Ovary (tissue), 9 donors: Measurements from ENCODE around the gene MCTP1. TPM values are rescaled to one million over a fixed set of nuclear protein-coding genes. Genes with fewer than 3 reads are reported as not detected.

Experiments
- DNase-seq, 5 donors: peaks; one replicate each; pipeline ENCODE4 v3.0.0-alpha.2; 2019 to 2020
- H3K27ac ChIP-seq, 2 donors: fragments of 200-600 bp; one replicate each; pipeline versions ENCODE4 v1.5.1 to v1.8.0; 2019 to 2022
- H3K27me3 ChIP-seq: fragments of 200-600 bp; one replicate; pipeline ENCODE4 v1.8.0; 2022
- H3K36me3 ChIP-seq: fragments of 200-600 bp; sonication (generic); one replicate; pipeline ENCODE4 v1.5.1; 2019
- H3K4me1 ChIP-seq: one replicate; pipeline ENCODE4 v1.8.1; 2013; ENCODE audit warnings: mild to moderate bottlenecking, moderate library complexity; ENCODE audit not compliant: insufficient read depth
- H3K4me3 ChIP-seq: fragments of 200-600 bp; sonication (generic); one replicate; pipeline ENCODE4 v1.5.1; 2017
- H3K9me3 ChIP-seq, 2 donors: fragments of 200-600 bp in 1 of 2; sonication (generic) in 1 of 2; one replicate each; pipeline versions ENCODE4 v1.5.1 to v1.8.1; 2013 to 2019; ENCODE audit warnings: mild to moderate bottlenecking in 1 of 2, moderate library complexity in 1 of 2
- EP300 ChIP-seq: sonication (generic); formaldehyde crosslinking; IDR thresholded peaks from one replicate; pipeline ENCODE4 v1.6.1; 2017; ENCODE audit warnings: antibody characterized with exemption
- POLR2A ChIP-seq: fragments of 450-650 bp; IDR thresholded peaks from one replicate; pipeline ENCODE4 v1.6.1; 2017; ENCODE audit warnings: antibody characterized with exemption, mild to moderate bottlenecking, moderate library complexity
- WGBS, 3 donors: extraction: QIAGEN DNeasy Blood & Tissue Kit in 1 of 3; methylation state at CpG; one replicate each; pipeline versions ENCODE4 v1.1.5 to v1.1.7; 2013 to 2017; 5-methylcytosine and 5-hydroxymethylcytosine counted together
- intact Hi-C, 4 donors: fragments of 100-400 bp; cut with DNase I; formaldehyde crosslinking; loops; one replicate each; pipeline versions ENCODE4 v1.11.0 to v1.15.1; 2022 to 2023
- polyA plus RNA-seq, 2 donors: library from polyadenylated mRNA; stranded (reverse); fragments of 200-250 nt in 1 of 2; fragments of 350-450 nt in 1 of 2; fragmentation: Illumina TruSeq in 1 of 2; extraction: RNeasy Lipid Tissue Mini Kit (QIAGEN cat#74804) in 1 of 2; gene quantifications; one replicate each; pipeline ENCODE4 v1.2.3, GENCODE V29; 2013 to 2014
- total RNA-seq, 7 donors: library from RNA; depleted of rRNA in 2 of 7; stranded (reverse); fragments of >200 nt in 2 of 7; fragmentation: NEBNext Ultra II Directional in 3 of 7; extraction: Animal tissue kit (Norgen Biotek cat#: 25700) in 3 of 7; gene quantifications; one replicate each; pipeline versions ENCODE4 v1.1.0 to v1.2.4, GENCODE V29; 2016 to 2023
- TF ChIP-seq, protein P1 (sequence below), 3 donors: fragments of 450-650 bp in 2 of 3; fragments of 200-600 bp in 1 of 3; IDR thresholded peaks; one replicate each; pipeline versions ENCODE4 v1.5.1 to v1.8.0; 2016 to 2022; ENCODE audit warnings: antibody characterized with exemption in 3 of 3, mild to moderate bottlenecking in 1 of 3
- donor health status: DM: no; HTN: no; CAD: no; lungs with moderate emphysema.
- donor health status: DM: no; HTN: no; CAD: no.
- donor health status: Bipolar disorder and iron deficiency.
- donor health status: DM: yes; HTN: yes; CAD: no.
- donor health status: DM: no; HTN: no; CAD: no.
- donor health status: DM: yes; HTN: yes; CAD: no.

The MCTP1 gene
- total and polyA plus RNA-seq, 9 donors = 1.7 to 11.4 (median 5.0) TPM

DNA sequence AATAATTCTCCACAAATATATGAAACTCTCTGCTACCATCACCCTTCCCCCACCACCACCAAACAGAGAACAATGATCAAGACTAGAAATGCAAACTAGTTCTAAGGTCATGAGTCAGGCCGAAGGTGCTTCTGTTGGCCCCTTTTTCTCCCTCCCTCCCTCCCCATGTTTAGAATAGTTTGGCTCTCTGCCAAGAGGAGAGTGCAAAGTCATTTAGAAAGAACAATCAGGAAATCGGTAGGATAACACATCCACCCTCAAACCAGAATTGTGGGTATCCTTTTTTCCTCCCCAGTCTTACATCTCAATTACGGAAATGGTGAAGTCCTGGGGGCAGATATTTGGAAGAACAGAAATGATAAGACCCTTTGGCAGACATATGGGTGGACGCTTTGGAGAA, 496.4 kb downstream of the MCTP1 start:
- Histone ChIP-seq H3K4me3 (no peak overlapping the region), H3K27ac (no peak overlapping the region), H3K27me3 (no peaks in the 10 kb centered on the region), H3K9me3 (no peaks in the 10 kb centered on the region), H3K4me1 (no peaks in the 10 kb centered on the region), H3K36me3 (no peaks in the 10 kb centered on the region)
- intact Hi-C loops = no loop called here
- DNase-seq = no peak
- WGBS, 3 donors = 73 to 74% (median 74%) methylated on average over 4 of the region's 4 CpGs
- TF ChIP-seq POLR2A (no peak), EP300 (no peak)
- TF ChIP-seq, protein P1, sequence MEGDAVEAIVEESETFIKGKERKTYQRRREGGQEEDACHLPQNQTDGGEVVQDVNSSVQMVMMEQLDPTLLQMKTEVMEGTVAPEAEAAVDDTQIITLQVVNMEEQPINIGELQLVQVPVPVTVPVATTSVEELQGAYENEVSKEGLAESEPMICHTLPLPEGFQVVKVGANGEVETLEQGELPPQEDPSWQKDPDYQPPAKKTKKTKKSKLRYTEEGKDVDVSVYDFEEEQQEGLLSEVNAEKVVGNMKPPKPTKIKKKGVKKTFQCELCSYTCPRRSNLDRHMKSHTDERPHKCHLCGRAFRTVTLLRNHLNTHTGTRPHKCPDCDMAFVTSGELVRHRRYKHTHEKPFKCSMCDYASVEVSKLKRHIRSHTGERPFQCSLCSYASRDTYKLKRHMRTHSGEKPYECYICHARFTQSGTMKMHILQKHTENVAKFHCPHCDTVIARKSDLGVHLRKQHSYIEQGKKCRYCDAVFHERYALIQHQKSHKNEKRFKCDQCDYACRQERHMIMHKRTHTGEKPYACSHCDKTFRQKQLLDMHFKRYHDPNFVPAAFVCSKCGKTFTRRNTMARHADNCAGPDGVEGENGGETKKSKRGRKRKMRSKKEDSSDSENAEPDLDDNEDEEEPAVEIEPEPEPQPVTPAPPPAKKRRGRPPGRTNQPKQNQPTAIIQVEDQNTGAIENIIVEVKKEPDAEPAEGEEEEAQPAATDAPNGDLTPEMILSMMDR (IDR thresholded peaks at IDR 0.05) = no peak

GRCh38 chr5:94784536-94785505, 500.1 kb downstream of the MCTP1 start:
- Histone ChIP-seq H3K36me3 (no peaks in the 10 kb centered on the region), H3K4me3 (no peak overlapping the region), H3K9me3 (no peaks in the 10 kb centered on the region), H3K27ac (no peak overlapping the region), H3K27me3 (no peaks in the 10 kb centered on the region), H3K4me1 (no peaks in the 10 kb centered on the region)
- WGBS, 3 donors = 49 to 54% (median 52%) methylated on average over 7 of the region's 7 CpGs
- DNase-seq = no peak
- intact Hi-C loops = no loop called here
- TF ChIP-seq, protein P1 (IDR thresholded peaks at IDR 0.05) = no peak
- TF ChIP-seq EP300 (no peak), POLR2A (no peak)

GRCh38 chr5:94782383-94782782, 502.5 kb downstream of the MCTP1 start:
- 70 to 79% (median 77%) methylated on average over 3 of the region's 3 CpGs for WGBS, 3 donors
- TF ChIP-seq EP300 (no peak), POLR2A (no peak)
- TF ChIP-seq, protein P1 (IDR thresholded peaks at IDR 0.05) = no peak
- H3K4me3 ChIP-seq = no peak overlapping the region
- no peaks in the 10 kb centered on the region for H3K9me3 ChIP-seq
- no peak for DNase-seq
- H3K36me3 ChIP-seq = no peaks in the 10 kb centered on the region
- no peaks in the 10 kb centered on the region for H3K27me3 ChIP-seq
- intact Hi-C loops = no loop called here
- no peak overlapping the region for H3K27ac ChIP-seq
- H3K4me1 ChIP-seq = no peaks in the 10 kb centered on the region

- no peak overlapping the region for H3K4me3 ChIP-seq
- DNase-seq = no peak
- H3K36me3 ChIP-seq = no peaks in the 10 kb centered on the region
- intact Hi-C loops = no loop called here
- no peaks in the 10 kb centered on the region for H3K4me1 ChIP-seq
- no peaks in the 10 kb centered on the region for H3K9me3 ChIP-seq
- no peak overlapping the region for H3K27ac ChIP-seq
- 82 to 95% (median 93%) methylated on average over 1 of the region's 1 CpG for WGBS, 3 donors
- TF ChIP-seq POLR2A = no peak
- no peak for TF ChIP-seq EP300
- TF ChIP-seq, protein P1 (IDR thresholded peaks at IDR 0.05) = no peak
- H3K27me3 ChIP-seq = no peaks in the 10 kb centered on the region
These were observed 505.2 kb downstream of the MCTP1 start for GRCh38 chr5:94779684-94780083.
